HG03108 (cell line): ENCODE measurements around the gene JAKMIP2.
"Not testable (repeated sequence)": the region's sequence is repeated elsewhere in the genome, so short reads cannot be mapped to it uniquely, and the experiment has no call there.

Experiments used
- ATAC-seq: cut with Tn5 transposase; IDR thresholded peaks from one replicate; pipeline ENCODE4 v1.9.1; 2021; ENCODE audit warnings: moderate library complexity; ENCODE audit not compliant: unreplicated experiment

The JAKMIP2 gene

GRCh38 chr5:147782110-147783028 lies at the start of gene JAKMIP2:
Gene JAKMIP2, minus strand, starts transcription at chr5:147782728. Its CDS starts 110,922 bp downstream, at chr5:147671806.
- ATAC-seq, result no peak

- ATAC-seq, result no peak
These were observed 48.9 kb upstream of the JAKMIP2 start, which contains the start of gene SPINK1 for GRCh38 chr5:147831465-147831864. Gene SPINK1, minus strand, starts transcription at chr5:147831671. Its CDS starts 94 bp downstream, at chr5:147831577.

- no peak for ATAC-seq
These were observed 47.5 kb upstream of the JAKMIP2 start for GRCh38 chr5:147830035-147830434.

- ATAC-seq, result not testable (repeated sequence)
These were observed 44.5 kb upstream of the JAKMIP2 start for GRCh38 chr5:147827017-147827416.

GRCh38 chr5:147826361-147826760 lies 43.8 kb upstream of the JAKMIP2 start:
- no peak for ATAC-seq

- ATAC-seq, result peak; percentile 78
These were observed 40.4 kb upstream of the JAKMIP2 start for GRCh38 chr5:147822686-147823491.

- not testable (repeated sequence) for ATAC-seq
These were observed 39.7 kb upstream of the JAKMIP2 start for GRCh38 chr5:147822222-147822621.

- ATAC-seq, result no peak
These were observed 39.2 kb upstream of the JAKMIP2 start for GRCh38 chr5:147821766-147822165.

GRCh38 chr5:147819261-147819770 lies 36.8 kb upstream of the JAKMIP2 start:
- no peak for ATAC-seq

GRCh38 chr5:147818290-147818689 lies 35.8 kb upstream of the JAKMIP2 start:
- ATAC-seq, result no peak

GRCh38 chr5:147813696-147814095 lies 31.2 kb upstream of the JAKMIP2 start:
- ATAC-seq, result no peak

GRCh38 chr5:147809830-147810666 lies 27.5 kb upstream of the JAKMIP2 start:
- no peak for ATAC-seq

- peak; percentile 86 for ATAC-seq
These were observed 22.5 kb upstream of the JAKMIP2 start for GRCh38 chr5:147805030-147805454.

- no peak for ATAC-seq
These were observed 21.8 kb upstream of the JAKMIP2 start for GRCh38 chr5:147804334-147804733.

- ATAC-seq, result no peak
These were observed 21.4 kb upstream of the JAKMIP2 start for GRCh38 chr5:147803926-147804325.

GRCh38 chr5:147803161-147803560 lies 20.6 kb upstream of the JAKMIP2 start:
- ATAC-seq, result not testable (repeated sequence)

GRCh38 chr5:147801461-147801860 lies 18.9 kb upstream of the JAKMIP2 start:
- no peak for ATAC-seq

- ATAC-seq, result no peak
These were observed 18.0 kb upstream of the JAKMIP2 start for GRCh38 chr5:147800491-147800890.

GRCh38 chr5:147796556-147797308 lies 14.2 kb upstream of the JAKMIP2 start:
- no peak for ATAC-seq

- ATAC-seq, result no peak
These were observed 8.7 kb upstream of the JAKMIP2 start for GRCh38 chr5:147791181-147791580.
